HG02588 (cell line): Measurements from ENCODE around the gene UTS2B.

Experiments
- ATAC-seq: cut with Tn5 transposase; IDR thresholded peaks from one replicate; pipeline ENCODE4 v1.9.1; 2021; ENCODE audit warnings: mild to moderate bottlenecking, moderate library complexity; ENCODE audit not compliant: unreplicated experiment

Gene UTS2B

GRCh38 chr3:191246034-191246433 is 84.3 kb downstream of the UTS2B start:
- peak; percentile 78 for ATAC-seq

GRCh38 chr3:191244242-191244867 is 86.0 kb downstream of the UTS2B start:
- no peak for ATAC-seq

- ATAC-seq: no peak
These were observed 89.8 kb downstream of the UTS2B start for GRCh38 chr3:191240486-191240885.

- no peak for ATAC-seq
These were observed 90.8 kb downstream of the UTS2B start for GRCh38 chr3:191239407-191240031.

GRCh38 chr3:191238321-191238817 is 92.0 kb downstream of the UTS2B start:
- ATAC-seq: no peak

- ATAC-seq: no peak
These were observed 93.1 kb downstream of the UTS2B start for GRCh38 chr3:191237047-191237882.

- ATAC-seq: no peak
These were observed 93.7 kb downstream of the UTS2B start for GRCh38 chr3:191236646-191237045.

- peak; percentile 100 for ATAC-seq
These were observed 94.7 kb downstream of the UTS2B start for GRCh38 chr3:191235331-191236314.

- ATAC-seq: no peak
These were observed 96.1 kb downstream of the UTS2B start for GRCh38 chr3:191234216-191234615.

- no peak for ATAC-seq
These were observed 102.8 kb downstream of the UTS2B start for GRCh38 chr3:191227541-191227940.

GRCh38 chr3:191221638-191222037 is 108.7 kb downstream of the UTS2B start:
- no peak for ATAC-seq

- ATAC-seq: no peak
These were observed 109.4 kb downstream of the UTS2B start for GRCh38 chr3:191220908-191221307.

GRCh38 chr3:191217301-191217700 is 113.0 kb downstream of the UTS2B start:
- ATAC-seq: no peak
